ENCODE measurements around the gene TUBA4A. TPM values are rescaled to one million over a fixed set of nuclear protein-coding genes. Genes with fewer than 3 reads are reported as not detected.

TUBA4A gene
- total and polyA plus RNA-seq, 9 of the 15 experiments (the other 6 are each of a cell fraction or from before 2014, with no cell fraction given): 25.1 to 174 (median 42.4) TPM

DNA sequence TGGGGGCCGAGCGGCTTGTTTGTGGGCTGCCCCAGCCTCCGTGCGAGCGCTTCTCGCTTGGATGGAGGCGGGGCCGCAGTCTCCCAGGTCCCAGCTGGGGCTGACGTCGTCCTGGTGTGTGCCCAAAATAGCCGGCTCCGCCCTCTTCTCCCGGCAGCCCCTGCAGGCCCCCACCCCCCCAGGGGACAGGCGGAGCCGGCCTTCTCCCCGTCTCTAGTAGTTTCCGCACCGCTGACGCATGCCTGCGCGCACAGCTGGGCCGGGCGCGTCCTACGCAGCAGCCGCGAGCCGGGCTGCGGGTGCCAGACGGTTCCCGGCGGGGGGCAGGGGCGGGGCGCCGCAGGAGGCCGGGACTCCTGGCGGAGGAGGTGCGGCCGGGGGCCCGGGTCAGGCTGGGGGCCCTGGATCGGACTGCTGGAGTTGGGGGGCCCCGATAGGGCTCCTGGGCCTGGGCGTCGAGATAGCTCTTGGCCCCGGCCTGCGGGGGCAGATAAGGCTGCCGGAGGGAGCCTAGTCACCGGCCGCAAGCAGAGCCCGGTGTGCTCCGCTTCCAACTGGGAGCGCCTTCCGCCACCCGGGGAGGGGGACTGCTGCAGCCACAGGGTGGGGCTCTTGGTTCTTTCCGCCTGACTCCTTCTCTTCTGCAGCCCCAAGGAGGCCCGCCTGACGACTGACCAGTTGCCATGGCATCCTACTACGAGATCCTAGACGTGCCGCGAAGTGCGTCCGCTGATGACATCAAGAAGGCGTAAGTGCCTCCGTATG is 25.6 kb upstream of the TUBA4A start, which contains the start of gene DNAJB2 (continued):
- TF ChIP-seq, protein P1, sequence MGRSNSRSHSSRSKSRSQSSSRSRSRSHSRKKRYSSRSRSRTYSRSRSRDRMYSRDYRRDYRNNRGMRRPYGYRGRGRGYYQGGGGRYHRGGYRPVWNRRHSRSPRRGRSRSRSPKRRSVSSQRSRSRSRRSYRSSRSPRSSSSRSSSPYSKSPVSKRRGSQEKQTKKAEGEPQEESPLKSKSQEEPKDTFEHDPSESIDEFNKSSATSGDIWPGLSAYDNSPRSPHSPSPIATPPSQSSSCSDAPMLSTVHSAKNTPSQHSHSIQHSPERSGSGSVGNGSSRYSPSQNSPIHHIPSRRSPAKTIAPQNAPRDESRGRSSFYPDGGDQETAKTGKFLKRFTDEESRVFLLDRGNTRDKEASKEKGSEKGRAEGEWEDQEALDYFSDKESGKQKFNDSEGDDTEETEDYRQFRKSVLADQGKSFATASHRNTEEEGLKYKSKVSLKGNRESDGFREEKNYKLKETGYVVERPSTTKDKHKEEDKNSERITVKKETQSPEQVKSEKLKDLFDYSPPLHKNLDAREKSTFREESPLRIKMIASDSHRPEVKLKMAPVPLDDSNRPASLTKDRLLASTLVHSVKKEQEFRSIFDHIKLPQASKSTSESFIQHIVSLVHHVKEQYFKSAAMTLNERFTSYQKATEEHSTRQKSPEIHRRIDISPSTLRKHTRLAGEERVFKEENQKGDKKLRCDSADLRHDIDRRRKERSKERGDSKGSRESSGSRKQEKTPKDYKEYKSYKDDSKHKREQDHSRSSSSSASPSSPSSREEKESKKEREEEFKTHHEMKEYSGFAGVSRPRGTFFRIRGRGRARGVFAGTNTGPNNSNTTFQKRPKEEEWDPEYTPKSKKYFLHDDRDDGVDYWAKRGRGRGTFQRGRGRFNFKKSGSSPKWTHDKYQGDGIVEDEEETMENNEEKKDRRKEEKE (IDR thresholded peaks at IDR 0.05; ENCODE audit: borderline replicate concordance in 1 of 2, control insufficient read depth in 1 of 2, low read depth in 2 of 2, low read length in 1 of 2): 0 out of 4 replicates have a peak, but pooled peaks of 1 of the 2 experiments have one; percentile 66
- 0 out of 2 replicates have a peak, but pooled peaks have one; percentile 67 for TF ChIP-seq ZNF445 (CRISPR knock-in tag; IDR thresholded peaks at IDR 0.05; ENCODE audit: low read depth)
- TF ChIP-seq, protein P2, sequence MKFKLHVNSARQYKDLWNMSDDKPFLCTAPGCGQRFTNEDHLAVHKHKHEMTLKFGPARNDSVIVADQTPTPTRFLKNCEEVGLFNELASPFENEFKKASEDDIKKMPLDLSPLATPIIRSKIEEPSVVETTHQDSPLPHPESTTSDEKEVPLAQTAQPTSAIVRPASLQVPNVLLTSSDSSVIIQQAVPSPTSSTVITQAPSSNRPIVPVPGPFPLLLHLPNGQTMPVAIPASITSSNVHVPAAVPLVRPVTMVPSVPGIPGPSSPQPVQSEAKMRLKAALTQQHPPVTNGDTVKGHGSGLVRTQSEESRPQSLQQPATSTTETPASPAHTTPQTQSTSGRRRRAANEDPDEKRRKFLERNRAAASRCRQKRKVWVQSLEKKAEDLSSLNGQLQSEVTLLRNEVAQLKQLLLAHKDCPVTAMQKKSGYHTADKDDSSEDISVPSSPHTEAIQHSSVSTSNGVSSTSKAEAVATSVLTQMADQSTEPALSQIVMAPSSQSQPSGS (CRISPR knock-in tag; IDR thresholded peaks at IDR 0.05): 0 out of 2 replicates have a peak, but pooled peaks have one; percentile 77
- peak; percentile 95 for TF ChIP-seq MTA3 (IDR thresholded peaks at IDR 0.05; ENCODE audit: borderline replicate concordance)
- no peak for TF ChIP-seq HMG20B (CRISPR knock-in tag; IDR thresholded peaks at IDR 0.05)
- peak in 1 of 2 experiments; percentile 93; a peak in 2 of 4 replicates for TF ChIP-seq NONO (IDR thresholded peaks at IDR 0.05; ENCODE audit: low read depth in 2 of 2, low read length in 1 of 2)
- TF ChIP-seq, protein P3, sequence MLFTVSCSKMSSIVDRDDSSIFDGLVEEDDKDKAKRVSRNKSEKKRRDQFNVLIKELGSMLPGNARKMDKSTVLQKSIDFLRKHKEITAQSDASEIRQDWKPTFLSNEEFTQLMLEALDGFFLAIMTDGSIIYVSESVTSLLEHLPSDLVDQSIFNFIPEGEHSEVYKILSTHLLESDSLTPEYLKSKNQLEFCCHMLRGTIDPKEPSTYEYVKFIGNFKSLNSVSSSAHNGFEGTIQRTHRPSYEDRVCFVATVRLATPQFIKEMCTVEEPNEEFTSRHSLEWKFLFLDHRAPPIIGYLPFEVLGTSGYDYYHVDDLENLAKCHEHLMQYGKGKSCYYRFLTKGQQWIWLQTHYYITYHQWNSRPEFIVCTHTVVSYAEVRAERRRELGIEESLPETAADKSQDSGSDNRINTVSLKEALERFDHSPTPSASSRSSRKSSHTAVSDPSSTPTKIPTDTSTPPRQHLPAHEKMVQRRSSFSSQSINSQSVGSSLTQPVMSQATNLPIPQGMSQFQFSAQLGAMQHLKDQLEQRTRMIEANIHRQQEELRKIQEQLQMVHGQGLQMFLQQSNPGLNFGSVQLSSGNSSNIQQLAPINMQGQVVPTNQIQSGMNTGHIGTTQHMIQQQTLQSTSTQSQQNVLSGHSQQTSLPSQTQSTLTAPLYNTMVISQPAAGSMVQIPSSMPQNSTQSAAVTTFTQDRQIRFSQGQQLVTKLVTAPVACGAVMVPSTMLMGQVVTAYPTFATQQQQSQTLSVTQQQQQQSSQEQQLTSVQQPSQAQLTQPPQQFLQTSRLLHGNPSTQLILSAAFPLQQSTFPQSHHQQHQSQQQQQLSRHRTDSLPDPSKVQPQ (CRISPR knock-in tag; IDR thresholded peaks at IDR 0.05; ENCODE audit: borderline replicate concordance): peak; percentile 33; the same call in 1 of the 2 replicates
- peak in 1 of 2 experiments; percentile 81; a peak in 1 of 4 replicates for TF ChIP-seq CSDE1 (IDR thresholded peaks at IDR 0.05)
- TF ChIP-seq, protein P4, sequence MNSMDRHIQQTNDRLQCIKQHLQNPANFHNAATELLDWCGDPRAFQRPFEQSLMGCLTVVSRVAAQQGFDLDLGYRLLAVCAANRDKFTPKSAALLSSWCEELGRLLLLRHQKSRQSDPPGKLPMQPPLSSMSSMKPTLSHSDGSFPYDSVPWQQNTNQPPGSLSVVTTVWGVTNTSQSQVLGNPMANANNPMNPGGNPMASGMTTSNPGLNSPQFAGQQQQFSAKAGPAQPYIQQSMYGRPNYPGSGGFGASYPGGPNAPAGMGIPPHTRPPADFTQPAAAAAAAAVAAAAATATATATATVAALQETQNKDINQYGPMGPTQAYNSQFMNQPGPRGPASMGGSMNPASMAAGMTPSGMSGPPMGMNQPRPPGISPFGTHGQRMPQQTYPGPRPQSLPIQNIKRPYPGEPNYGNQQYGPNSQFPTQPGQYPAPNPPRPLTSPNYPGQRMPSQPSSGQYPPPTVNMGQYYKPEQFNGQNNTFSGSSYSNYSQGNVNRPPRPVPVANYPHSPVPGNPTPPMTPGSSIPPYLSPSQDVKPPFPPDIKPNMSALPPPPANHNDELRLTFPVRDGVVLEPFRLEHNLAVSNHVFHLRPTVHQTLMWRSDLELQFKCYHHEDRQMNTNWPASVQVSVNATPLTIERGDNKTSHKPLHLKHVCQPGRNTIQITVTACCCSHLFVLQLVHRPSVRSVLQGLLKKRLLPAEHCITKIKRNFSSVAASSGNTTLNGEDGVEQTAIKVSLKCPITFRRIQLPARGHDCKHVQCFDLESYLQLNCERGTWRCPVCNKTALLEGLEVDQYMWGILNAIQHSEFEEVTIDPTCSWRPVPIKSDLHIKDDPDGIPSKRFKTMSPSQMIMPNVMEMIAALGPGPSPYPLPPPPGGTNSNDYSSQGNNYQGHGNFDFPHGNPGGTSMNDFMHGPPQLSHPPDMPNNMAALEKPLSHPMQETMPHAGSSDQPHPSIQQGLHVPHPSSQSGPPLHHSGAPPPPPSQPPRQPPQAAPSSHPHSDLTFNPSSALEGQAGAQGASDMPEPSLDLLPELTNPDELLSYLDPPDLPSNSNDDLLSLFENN (IDR thresholded peaks at IDR 0.05; ENCODE audit: low read depth in 2 of 2, low read length in 2 of 2): peak in 1 of 2 experiments; percentile 98; a peak in 2 of 4 replicates
- peak; percentile 87 for TF ChIP-seq KLF1 (tag; IDR thresholded peaks at IDR 0.05)
- TF ChIP-seq C11orf30 (IDR thresholded peaks at IDR 0.05; ENCODE audit: low read depth): peak; percentile 30
